ENCODE measurements around the gene PINLYP. TPM values are rescaled to one million over a fixed set of nuclear protein-coding genes. Genes with fewer than 3 reads are reported as not detected.
"Not testable (repeated sequence)": the region's sequence is repeated elsewhere in the genome, so short reads cannot be mapped to it uniquely, and the experiment has no call there.

PINLYP gene
- total and polyA plus RNA-seq, 2 donors (not counting 3 experiments of a cell fraction or from before 2014, with no cell fraction given) = 5.5 TPM

GRCh38 chr19:43546581-43546980 lies 29.0 kb upstream of the PINLYP start:
- CTCF ChIA-PET = interaction anchor here (1.1 kb wide), 2 partner anchors 9 to 11 kb away, joined by 3 read pairs; no protein-coding TSS in a partner anchor
- TF ChIP-seq JUN (IDR thresholded peaks at IDR 0.05; ENCODE audit: borderline replicate concordance, insufficient read depth, insufficient read length, low read depth) = no peak
- no peak for TF ChIP-seq POLR2A (IDR thresholded peaks at IDR 0.05; ENCODE audit: low read depth, low read length)
- TF ChIP-seq CTCF (IDR thresholded peaks at IDR 0.05; ENCODE audit: extremely low read depth in 1 of 2, insufficient read depth in 1 of 2, low read depth in 1 of 2, low read length in 2 of 2) = no peak
- no peak for TF ChIP-seq POLR2AphosphoS5 (IDR thresholded peaks at IDR 0.05; ENCODE audit: insufficient read depth, low read depth, low read length)
- TF ChIP-seq MYC (IDR thresholded peaks at IDR 0.05; ENCODE audit: low read depth, low read length) = no peak
- no peak for TF ChIP-seq GATA2 (IDR thresholded peaks at IDR 0.05; ENCODE audit: insufficient read depth, insufficient read length, low read depth, low read length)
- no peak for TF ChIP-seq MAX (IDR thresholded peaks at IDR 0.05; ENCODE audit: insufficient read depth, insufficient read length)
- TF ChIP-seq FOS (IDR thresholded peaks at IDR 0.05; ENCODE audit: borderline replicate concordance, insufficient read depth, low read length) = no peak
- TF ChIP-seq EZH2 (IDR thresholded peaks at IDR 0.05; ENCODE audit: borderline replicate concordance, low read depth, low read length, severe bottlenecking) = no peak
- Histone ChIP-seq H3K36me3 (ENCODE audit: control insufficient read depth in 2 of 2, extremely low read depth in 1 of 2, insufficient read depth in 2 of 2, low read length in 2 of 2) (peaks cover 4 to 37% of the 10 kb centered on the region in 2 experiments), H3K27me3 (ENCODE audit: control insufficient read depth in 2 of 2, insufficient read depth in 2 of 2, low read length in 2 of 2) (no peaks in the 10 kb centered on the region), H3K4me3 (replicated peaks in 1 of 3; ENCODE audit: insufficient read depth in 1 of 3, low read depth in 1 of 3, low read length in 3 of 3) (no peak overlapping the region), H3K4me1 (ENCODE audit: control insufficient read depth, extremely low read depth, insufficient read depth, low read length) (no peaks in the 10 kb centered on the region), H3K4me2 (ENCODE audit: insufficient read depth, low read length) (no peak overlapping the region), H3K79me2 (ENCODE audit: control insufficient read depth, insufficient read depth, low read length) (no peaks in the 10 kb centered on the region), H3K9me1 (replicated peaks; ENCODE audit: control insufficient read depth, extremely low read depth, insufficient read depth, low read length) (no peaks in the 10 kb centered on the region), H3K9ac (replicated peaks; ENCODE audit: extremely low read depth, insufficient read depth, low read length) (no peak overlapping the region), H2AFZ (ENCODE audit: low read depth, low read length) (no peak overlapping the region), H3K27ac (ENCODE audit: insufficient read depth, low read depth, low read length) (no peak overlapping the region), H3K9me3 (replicated peaks; ENCODE audit: control insufficient read depth, insufficient read depth, low read length) (no peaks in the 10 kb centered on the region), H4K20me1 (replicated peaks; ENCODE audit: control insufficient read depth, extremely low read depth, insufficient read depth, low read length) (no peaks in the 10 kb centered on the region)
- dilution Hi-C loops (cut with MboI; ENCODE audit: extremely low pct_ligation_motif_present, low sequenced_read_pairs) (no loop called here), intact Hi-C loops (cut with micrococcal nuclease) (no loop called here)
- FAIRE-seq (no peak), DNase-seq (ENCODE audit: low read depth, low spot score) (no peak)
- no TSS peak for BruUV-seq (replicated peaks)
- POLR2A ChIA-PET = no interaction called here

- H3K4me1 ChIP-seq (ENCODE audit: control insufficient read depth, extremely low read depth, insufficient read depth, low read length); intact Hi-C loops (cut with micrococcal nuclease); H3K9ac ChIP-seq (replicated peaks; ENCODE audit: extremely low read depth, insufficient read depth, low read length); H3K4me2 ChIP-seq (ENCODE audit: insufficient read depth, low read length); DNase-seq (ENCODE audit: low read depth, low spot score); H3K9me1 ChIP-seq (replicated peaks; ENCODE audit: control insufficient read depth, extremely low read depth, insufficient read depth, low read length); dilution Hi-C loops (cut with MboI; ENCODE audit: extremely low pct_ligation_motif_present, low sequenced_read_pairs); H3K27me3 ChIP-seq (ENCODE audit: control insufficient read depth in 2 of 2, insufficient read depth in 2 of 2, low read length in 2 of 2); H3K27ac ChIP-seq (ENCODE audit: insufficient read depth, low read depth, low read length); BruUV-seq (replicated peaks); FAIRE-seq; H3K4me3 ChIP-seq (replicated peaks in 1 of 3; ENCODE audit: insufficient read depth in 1 of 3, low read depth in 1 of 3, low read length in 3 of 3); CTCF ChIA-PET; H3K79me2 ChIP-seq (ENCODE audit: control insufficient read depth, insufficient read depth, low read length); H2AFZ ChIP-seq (ENCODE audit: low read depth, low read length); H3K9me3 ChIP-seq (replicated peaks; ENCODE audit: control insufficient read depth, insufficient read depth, low read length); H4K20me1 ChIP-seq (replicated peaks; ENCODE audit: control insufficient read depth, extremely low read depth, insufficient read depth, low read length); POLR2A ChIA-PET: not testable (repeated sequence)
- H3K36me3 ChIP-seq (ENCODE audit: control insufficient read depth in 2 of 2, extremely low read depth in 1 of 2, insufficient read depth in 2 of 2, low read length in 2 of 2) = peaks cover 2 to 40% of the 10 kb centered on the region in 2 experiments
These were observed 27.7 kb upstream of the PINLYP start for GRCh38 chr19:43547926-43548325.

Data from endothelial cell of umbilical vein (primary cell).